ENCODE data around the gene MELTF.

The MELTF gene

DNA sequence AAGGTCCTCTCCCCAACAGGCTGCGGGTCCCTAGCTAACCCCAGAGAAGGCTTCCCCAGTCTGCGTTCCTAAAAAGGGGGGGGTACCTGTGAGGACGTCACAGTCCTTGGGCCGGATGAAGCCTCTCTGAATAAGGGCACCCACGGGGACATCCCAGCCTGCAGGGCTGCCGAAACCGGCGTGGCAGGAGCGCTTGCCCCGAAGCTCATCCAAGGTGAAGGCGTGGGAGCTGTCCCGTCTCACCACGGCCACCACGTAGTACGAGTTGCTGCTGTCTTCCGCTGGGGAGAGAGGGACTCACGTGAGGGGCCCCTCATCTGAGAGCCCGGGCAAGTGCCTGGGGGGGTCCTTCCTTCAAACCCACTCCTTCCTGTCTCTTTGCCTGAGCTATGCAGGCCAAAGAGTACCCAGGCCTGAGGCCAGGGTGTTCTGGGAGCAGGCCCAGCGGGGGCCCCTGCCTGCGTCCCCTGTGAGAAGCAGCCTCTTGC is 20.0 kb downstream of the MELTF start:
- TF ChIP-seq, protein P1, sequence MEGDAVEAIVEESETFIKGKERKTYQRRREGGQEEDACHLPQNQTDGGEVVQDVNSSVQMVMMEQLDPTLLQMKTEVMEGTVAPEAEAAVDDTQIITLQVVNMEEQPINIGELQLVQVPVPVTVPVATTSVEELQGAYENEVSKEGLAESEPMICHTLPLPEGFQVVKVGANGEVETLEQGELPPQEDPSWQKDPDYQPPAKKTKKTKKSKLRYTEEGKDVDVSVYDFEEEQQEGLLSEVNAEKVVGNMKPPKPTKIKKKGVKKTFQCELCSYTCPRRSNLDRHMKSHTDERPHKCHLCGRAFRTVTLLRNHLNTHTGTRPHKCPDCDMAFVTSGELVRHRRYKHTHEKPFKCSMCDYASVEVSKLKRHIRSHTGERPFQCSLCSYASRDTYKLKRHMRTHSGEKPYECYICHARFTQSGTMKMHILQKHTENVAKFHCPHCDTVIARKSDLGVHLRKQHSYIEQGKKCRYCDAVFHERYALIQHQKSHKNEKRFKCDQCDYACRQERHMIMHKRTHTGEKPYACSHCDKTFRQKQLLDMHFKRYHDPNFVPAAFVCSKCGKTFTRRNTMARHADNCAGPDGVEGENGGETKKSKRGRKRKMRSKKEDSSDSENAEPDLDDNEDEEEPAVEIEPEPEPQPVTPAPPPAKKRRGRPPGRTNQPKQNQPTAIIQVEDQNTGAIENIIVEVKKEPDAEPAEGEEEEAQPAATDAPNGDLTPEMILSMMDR (conservative IDR thresholded peaks at IDR 0.05; ENCODE audit: control insufficient read depth, insufficient read depth, low read depth, low read length): no peak
- DNase-seq (ENCODE audit: low read depth): no peak
- no peak overlapping the region for H3K4me3 ChIP-seq (ENCODE audit: control insufficient read depth, low read depth, low read length)

DNA sequence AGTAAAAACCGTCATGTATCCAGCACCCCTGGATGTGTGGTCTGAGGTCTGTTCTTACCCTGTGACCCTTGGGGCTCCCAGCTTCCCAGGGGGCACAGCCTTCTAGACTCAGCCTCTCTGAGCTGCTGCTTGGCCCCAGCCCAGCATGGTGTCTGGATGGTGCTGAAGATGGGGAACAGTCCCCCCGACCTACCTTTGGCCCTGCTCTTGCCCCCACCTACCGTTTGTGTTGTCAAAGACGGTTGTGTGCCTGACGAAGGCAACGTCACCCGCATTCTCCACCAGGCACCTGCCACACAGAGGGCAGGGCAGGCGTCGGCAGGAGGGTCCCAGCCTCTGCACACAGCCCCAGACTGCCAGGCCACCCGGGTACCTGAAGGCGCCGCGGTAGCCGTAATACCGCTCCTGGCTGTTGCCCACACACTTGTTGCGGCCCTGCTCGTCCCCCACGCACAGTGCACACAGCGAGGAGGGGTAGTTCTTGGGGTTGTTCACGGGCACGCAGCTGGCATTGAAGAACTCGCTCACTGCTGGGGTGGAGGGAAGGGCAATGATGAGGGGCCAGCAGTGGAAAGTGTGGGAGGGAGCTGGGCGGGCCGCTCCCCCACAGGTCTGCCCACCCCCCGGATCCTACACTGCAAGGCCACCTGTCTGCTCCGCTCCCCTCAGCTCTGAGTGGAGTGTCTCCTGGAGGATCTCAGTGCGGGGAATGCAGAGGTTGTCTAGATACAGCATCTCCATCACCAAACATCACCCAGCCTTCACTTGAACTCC is 21.0 kb downstream of the MELTF start:
- TF ChIP-seq, protein P1 (conservative IDR thresholded peaks at IDR 0.05; ENCODE audit: control insufficient read depth, insufficient read depth, low read depth, low read length): no peak
- no peak overlapping the region for H3K4me3 ChIP-seq (ENCODE audit: control insufficient read depth, low read depth, low read length)
- no peak for DNase-seq (ENCODE audit: low read depth)

DNA sequence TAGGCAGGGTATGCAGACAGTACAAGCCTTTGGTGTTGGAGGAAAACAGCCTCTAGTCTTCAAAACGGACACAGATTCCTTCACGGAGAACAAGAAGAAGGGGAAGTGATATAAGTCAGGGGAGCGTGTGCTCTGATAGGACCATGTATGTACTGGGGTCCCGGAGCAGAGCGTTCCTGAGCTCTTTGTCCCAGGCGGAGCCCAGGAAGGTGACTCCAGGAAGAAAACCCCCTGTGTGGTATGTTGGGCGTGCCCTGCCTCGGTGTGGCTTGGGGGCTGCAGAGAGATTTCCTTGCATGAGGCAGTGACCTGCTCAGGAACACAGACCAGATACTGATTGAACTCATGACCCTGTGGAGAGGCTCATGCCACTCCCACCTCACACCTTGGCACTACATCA is 21.7 kb downstream of the MELTF start:
- TF ChIP-seq, protein P1 (conservative IDR thresholded peaks at IDR 0.05; ENCODE audit: control insufficient read depth, insufficient read depth, low read depth, low read length): no peak
- no peak overlapping the region for H3K4me3 ChIP-seq (ENCODE audit: control insufficient read depth, low read depth, low read length)
- DNase-seq (ENCODE audit: low read depth): no peak

DNA sequence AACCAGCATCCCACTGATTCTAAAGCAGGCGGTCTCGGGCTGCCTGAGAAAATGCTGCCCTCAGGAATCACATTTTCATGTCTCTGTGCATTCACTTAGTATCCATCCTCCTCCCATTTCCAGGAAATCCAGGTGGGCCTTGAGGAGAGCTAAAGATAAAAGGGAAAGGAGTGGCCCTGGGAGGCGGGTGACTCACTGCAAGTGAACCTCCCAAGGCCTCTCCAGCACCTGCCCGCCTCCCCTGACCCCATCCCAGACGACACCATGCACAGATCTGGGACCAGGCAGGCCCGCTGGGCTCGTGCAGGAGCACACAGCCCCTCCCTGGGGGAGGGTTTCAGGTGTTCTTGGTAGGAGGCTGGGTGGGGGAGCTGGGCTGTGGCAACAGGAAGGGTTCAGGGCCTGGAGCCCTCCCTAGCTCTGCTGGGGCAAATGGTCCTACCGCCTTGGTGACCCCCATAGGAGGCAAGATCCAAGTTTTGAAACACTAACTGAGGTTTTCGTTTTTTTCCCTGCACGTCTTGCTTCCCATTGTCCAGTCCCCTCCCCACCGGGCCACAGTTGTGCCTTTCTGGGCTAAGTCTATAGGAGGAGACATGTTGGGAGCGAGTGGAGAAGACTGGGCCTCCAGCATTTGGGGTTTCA is 22.2 kb downstream of the MELTF start:
- DNase-seq (ENCODE audit: low read depth): no peak
- H3K4me3 ChIP-seq (ENCODE audit: control insufficient read depth, low read depth, low read length): no peak overlapping the region
- TF ChIP-seq, protein P1 (conservative IDR thresholded peaks at IDR 0.05; ENCODE audit: control insufficient read depth, insufficient read depth, low read depth, low read length): no peak

DNA sequence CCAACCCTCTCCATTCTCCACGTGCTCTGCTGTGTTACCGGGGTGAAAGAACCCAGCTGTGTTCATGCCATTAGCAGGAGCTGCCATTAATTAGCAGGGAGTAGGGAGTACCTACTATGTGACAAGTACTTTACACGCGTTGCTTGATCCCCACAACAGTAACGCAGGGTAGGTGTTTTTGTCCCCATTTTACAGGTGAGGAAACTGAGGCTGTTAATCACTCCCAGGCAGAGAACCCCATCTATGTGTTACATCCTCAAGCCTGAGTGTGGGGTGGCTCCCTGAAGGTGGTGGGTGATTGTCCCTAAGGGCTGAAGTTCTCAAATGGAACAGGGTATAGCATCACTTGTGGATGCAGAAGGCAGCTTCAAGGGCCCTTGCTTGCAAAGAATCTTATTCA is 22.8 kb downstream of the MELTF start:
- no peak overlapping the region for H3K4me3 ChIP-seq (ENCODE audit: control insufficient read depth, low read depth, low read length)
- TF ChIP-seq, protein P1 (conservative IDR thresholded peaks at IDR 0.05; ENCODE audit: control insufficient read depth, insufficient read depth, low read depth, low read length): no peak
- no peak for DNase-seq (ENCODE audit: low read depth)

DNA sequence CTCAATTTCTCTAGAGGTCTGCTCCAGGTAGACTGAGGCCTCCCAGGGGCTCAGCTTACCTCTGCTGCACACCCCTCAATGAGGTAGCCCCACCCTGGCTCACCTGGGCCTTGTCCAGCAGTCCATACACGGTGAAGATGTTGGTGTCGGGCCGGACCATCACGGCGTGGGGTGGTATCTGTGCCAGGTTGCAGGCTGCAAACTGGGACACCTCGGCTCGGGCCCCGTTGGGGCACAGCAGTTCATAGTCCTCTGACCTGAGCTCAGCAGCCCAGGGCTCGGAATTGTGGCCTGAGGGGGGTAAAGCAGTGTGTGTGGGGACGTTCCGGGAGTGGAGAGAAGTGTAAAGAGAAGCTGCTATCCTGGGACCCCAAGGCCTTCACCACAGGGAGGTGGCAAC is 23.2 kb downstream of the MELTF start:
- no peak overlapping the region for H3K4me3 ChIP-seq (ENCODE audit: control insufficient read depth, low read depth, low read length)
- TF ChIP-seq, protein P1 (conservative IDR thresholded peaks at IDR 0.05; ENCODE audit: control insufficient read depth, insufficient read depth, low read depth, low read length): no peak
- DNase-seq (ENCODE audit: low read depth): no peak

Measured in fibroblast of mammary gland (primary cell).